Measurements from ENCODE around the gene ATXN7L1.
"Not testable (repeated sequence)": the region's sequence is repeated elsewhere in the genome, so short reads cannot be mapped to it uniquely, and the experiment has no call there.

Gene ATXN7L1

GRCh38 chr7:105728028-105728427, 148.4 kb downstream of the ATXN7L1 start:
- DNase-seq, result no peak

- DNase-seq, result no peak
These were observed 151.7 kb downstream of the ATXN7L1 start for GRCh38 chr7:105724688-105725087.

GRCh38 chr7:105723572-105723971, 152.8 kb downstream of the ATXN7L1 start:
- DNase-seq, result no peak

GRCh38 chr7:105721571-105722104, 154.8 kb downstream of the ATXN7L1 start:
- DNase-seq, result no peak

- no peak for DNase-seq
These were observed 156.5 kb downstream of the ATXN7L1 start for GRCh38 chr7:105719919-105720318.

GRCh38 chr7:105719395-105719794, 157.0 kb downstream of the ATXN7L1 start:
- no peak for DNase-seq

- no peak for DNase-seq
These were observed 157.9 kb downstream of the ATXN7L1 start for GRCh38 chr7:105718511-105718925.

GRCh38 chr7:105715528-105715927, 160.9 kb downstream of the ATXN7L1 start:
- DNase-seq, result no peak

- no peak for DNase-seq
These were observed 162.6 kb downstream of the ATXN7L1 start for GRCh38 chr7:105713488-105714465.

- no peak for DNase-seq
These were observed 163.5 kb downstream of the ATXN7L1 start for GRCh38 chr7:105712877-105713276.

GRCh38 chr7:105711726-105712402, 164.5 kb downstream of the ATXN7L1 start:
- DNase-seq, result no peak

- DNase-seq, result not testable (repeated sequence)
These were observed 165.7 kb downstream of the ATXN7L1 start for GRCh38 chr7:105710720-105711119.

GRCh38 chr7:105708763-105709080, 167.7 kb downstream of the ATXN7L1 start:
- no peak for DNase-seq

GRCh38 chr7:105707967-105708762, 168.2 kb downstream of the ATXN7L1 start:
- DNase-seq, result no peak

GRCh38 chr7:105707381-105707780, 169.0 kb downstream of the ATXN7L1 start:
- DNase-seq, result no peak

- no peak for DNase-seq
These were observed 171.0 kb downstream of the ATXN7L1 start for GRCh38 chr7:105705427-105705826.

- no peak for DNase-seq
These were observed 173.0 kb downstream of the ATXN7L1 start for GRCh38 chr7:105703207-105703930.

GRCh38 chr7:105699568-105700236, 176.7 kb downstream of the ATXN7L1 start:
- no peak for DNase-seq

- no peak for DNase-seq
These were observed 177.9 kb downstream of the ATXN7L1 start for GRCh38 chr7:105698531-105698930.

GRCh38 chr7:105697753-105698152, 178.6 kb downstream of the ATXN7L1 start:
- DNase-seq, result no peak

GRCh38 chr7:105697169-105697568, 179.2 kb downstream of the ATXN7L1 start:
- not testable (repeated sequence) for DNase-seq

- no peak for DNase-seq
These were observed 182.8 kb downstream of the ATXN7L1 start for GRCh38 chr7:105693576-105693975.

Measured in 8988T (cell line).